LNCaP clone FGC (cell line): Measurements from ENCODE around the gene PRKN.

Experiments used
- DNase-seq: peaks from one replicate; pipeline ENCODE4 v3.0.0-alpha.2; 2011; ENCODE audit warnings: low read depth
- H3K4me3 ChIP-seq: 2 replicates; pipeline ENCODE4 v1.5.1; 2011; ENCODE audit warnings: mild to moderate bottlenecking, low read depth, low read length, control low read depth
- CTCF ChIP-seq: IDR thresholded peaks from 2 replicates; pipeline ENCODE4 v1.5.1; 2012; ENCODE audit warnings: mild to moderate bottlenecking; ENCODE audit not compliant: control insufficient read depth, insufficient read depth; ENCODE audit errors: extremely low read depth

Gene PRKN

DNA sequence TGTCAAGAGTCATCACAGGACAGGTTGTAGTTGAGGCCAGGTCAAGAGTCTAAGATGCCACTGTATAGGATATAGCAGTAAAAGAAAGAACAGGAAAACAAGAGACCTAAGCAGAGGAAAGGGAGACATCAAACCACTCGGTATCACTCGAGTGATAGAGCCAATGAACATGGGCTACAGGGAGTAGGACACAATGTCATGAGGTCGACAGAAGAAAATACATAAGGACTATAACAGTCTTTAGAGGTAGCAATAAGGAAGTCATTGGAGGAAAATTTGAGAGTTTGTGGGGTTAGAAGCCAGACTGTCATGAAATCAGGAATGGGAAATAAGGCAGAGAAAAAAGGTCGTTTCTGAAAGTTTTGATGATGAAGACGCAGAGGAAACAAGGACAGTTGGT lies 99.7 kb downstream of the PRKN start:
- no peak overlapping the region for H3K4me3 ChIP-seq
- no peak for TF ChIP-seq CTCF
- no peak for DNase-seq

DNA sequence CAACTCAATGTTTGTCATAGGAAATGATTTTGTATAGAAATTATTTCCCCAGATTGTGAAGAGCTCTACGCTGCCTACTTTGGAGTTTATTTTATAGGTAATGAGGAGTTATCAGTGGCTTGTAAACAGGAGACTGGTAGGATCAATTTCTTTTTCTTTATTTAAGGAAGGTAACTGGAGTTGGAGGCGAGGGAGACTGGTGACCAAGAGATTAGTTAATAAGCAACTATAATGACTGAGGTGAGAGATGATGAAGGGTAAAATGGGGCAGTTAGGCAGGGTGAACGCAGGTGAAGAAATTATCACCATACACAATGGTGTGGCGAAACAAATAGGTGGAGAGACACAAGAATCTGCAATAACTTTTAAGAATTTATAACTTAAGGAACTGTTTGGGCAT lies 100.2 kb downstream of the PRKN start:
- no peak overlapping the region for H3K4me3 ChIP-seq
- no peak for TF ChIP-seq CTCF
- DNase-seq = no peak

DNA sequence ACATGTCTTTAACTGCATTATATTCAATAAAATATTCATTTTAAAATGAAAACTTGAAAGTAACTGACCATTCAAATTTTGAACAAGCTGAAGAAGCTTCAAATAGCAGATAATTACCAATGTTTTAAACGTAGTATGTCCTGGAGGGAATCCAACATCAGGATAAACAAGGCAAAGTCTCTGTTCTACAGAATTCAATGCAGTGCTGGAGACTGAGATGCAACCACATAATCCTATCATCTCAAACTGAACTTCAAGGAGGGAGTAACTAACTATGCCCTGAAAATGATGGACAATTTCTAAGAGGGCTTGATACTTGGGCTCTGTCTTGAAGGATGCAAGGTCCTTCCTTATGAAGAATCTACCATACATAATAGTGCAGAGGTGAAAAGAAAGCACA lies 100.7 kb downstream of the PRKN start:
- no peak overlapping the region for H3K4me3 ChIP-seq
- no peak for TF ChIP-seq CTCF
- no peak for DNase-seq

GRCh38 chr6:162625846-162626540 lies 101.6 kb downstream of the PRKN start:
- DNase-seq = no peak
- H3K4me3 ChIP-seq = no peak overlapping the region
- no peak for TF ChIP-seq CTCF

DNA sequence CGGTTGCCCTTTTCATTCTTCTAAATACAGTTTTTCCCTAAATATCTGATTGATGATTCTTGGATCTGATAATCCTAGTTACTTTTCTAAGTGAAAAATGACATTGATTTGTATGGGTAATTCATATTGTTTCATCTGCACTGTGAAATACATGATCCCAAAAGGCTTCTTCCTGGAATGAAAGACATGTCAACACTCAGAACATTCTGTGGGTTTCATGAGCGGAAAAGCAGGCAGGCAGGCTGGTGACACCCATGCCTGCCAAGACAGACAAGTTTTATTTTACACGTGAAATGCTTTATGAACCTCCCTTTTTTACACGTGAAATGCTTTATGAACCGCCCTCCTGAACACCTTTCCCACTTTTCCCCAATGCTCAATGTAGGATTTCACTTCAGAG lies 105.0 kb downstream of the PRKN start:
- no peak overlapping the region for H3K4me3 ChIP-seq
- no peak for TF ChIP-seq CTCF
- no peak for DNase-seq

- no peak overlapping the region for H3K4me3 ChIP-seq
- TF ChIP-seq CTCF = no peak
- peak; percentile 35 for DNase-seq
Observed at GRCh38 chr6:162621246-162621645, 106.3 kb downstream of the PRKN start.

DNA sequence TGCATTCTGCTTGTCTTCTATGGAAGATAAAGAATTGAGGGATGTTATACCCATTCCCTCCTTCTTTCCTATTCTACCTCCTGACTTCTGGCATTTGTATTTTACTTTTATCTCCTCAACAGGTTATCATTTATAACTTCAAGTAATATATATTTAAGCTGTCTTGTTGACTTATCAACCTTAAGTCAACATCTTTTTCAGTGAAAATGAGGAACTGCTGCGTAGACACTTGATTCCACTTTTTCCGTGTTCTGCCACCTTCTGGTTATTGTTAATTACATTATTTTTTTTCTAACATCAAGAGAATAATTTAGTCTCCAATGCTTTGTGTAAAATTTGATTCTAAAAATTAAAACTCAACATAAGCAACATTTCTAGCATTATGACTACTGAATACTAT lies 107.5 kb downstream of the PRKN start:
- no peak for DNase-seq
- peak; percentile 18; the same call in 1 of the 2 replicates for TF ChIP-seq CTCF
- no peak overlapping the region for H3K4me3 ChIP-seq
